DOHH2 (cell line): ENCODE measurements around the gene RIMBP2.

Experiments
- H3F3A ChIP-seq: fragments of 200-600 bp; sonication (generic), shearing (Covaris generic); 2 replicates; pipeline ENCODE4 v1.6.0; 2016; ENCODE audit warnings: antibody characterized with exemption, mild to moderate bottlenecking; ENCODE audit not compliant: control insufficient read depth, insufficient read depth
- H3K27ac ChIP-seq: fragments of 200-600 bp; sonication (generic); 2 replicates; pipeline ENCODE4 v1.5.1; 2014; ENCODE audit warnings: low read depth, mild to moderate bottlenecking, low read length, moderate library complexity
- H3K27me3 ChIP-seq: fragments of 200-600 bp; sonication (generic); 2 replicates; pipeline ENCODE4 v1.6.1; 2014; ENCODE audit warnings: mild to moderate bottlenecking, low read length, mixed read lengths; ENCODE audit not compliant: control insufficient read depth
- H3K36me3 ChIP-seq: fragments of 200-600 bp; sonication (generic); 2 replicates; pipeline ENCODE4 v1.6.1; 2014; ENCODE audit warnings: mild to moderate bottlenecking, low read length, moderate library complexity, mixed read lengths; ENCODE audit not compliant: control insufficient read depth
- H3K4me1 ChIP-seq: fragments of 200-600 bp; sonication (generic); 2 replicates; pipeline ENCODE4 v1.6.1; 2014; ENCODE audit warnings: mild to moderate bottlenecking, low read length, mixed read lengths; ENCODE audit not compliant: control insufficient read depth
- H3K4me2 ChIP-seq: fragments of 200-600 bp; sonication (generic); 2 replicates; pipeline ENCODE4 v1.6.0; 2014; ENCODE audit warnings: mild to moderate bottlenecking, low read length, moderate library complexity
- H3K4me3 ChIP-seq: fragments of 200-600 bp; sonication (generic); 2 replicates; pipeline ENCODE4 v1.5.1; 2014; ENCODE audit warnings: mild to moderate bottlenecking, low read length, mixed read lengths
- H3K79me2 ChIP-seq: fragments of 200-600 bp; sonication (generic); 2 replicates; pipeline ENCODE4 v1.6.1; 2014; ENCODE audit warnings: mild to moderate bottlenecking, low read length, mixed read lengths; ENCODE audit not compliant: control insufficient read depth
- H3K9me2 ChIP-seq: fragments of 200-600 bp; sonication (generic); replicated peaks from 2 replicates; pipeline ENCODE4 v1.6.1; 2014; ENCODE audit warnings: mild to moderate bottlenecking, low read length, mixed read lengths; ENCODE audit not compliant: control insufficient read depth
- H3K9me3 ChIP-seq: fragments of 200-600 bp; sonication (generic); 2 replicates; pipeline ENCODE4 v1.6.1; 2014; ENCODE audit warnings: antibody characterized with exemption, low read length, mixed read lengths; ENCODE audit not compliant: control insufficient read depth, insufficient read depth
- H4K20me1 ChIP-seq: fragments of 200-600 bp; sonication (generic); 2 replicates; pipeline ENCODE4 v1.6.0; 2014; ENCODE audit warnings: low read depth, mild to moderate bottlenecking, antibody characterized with exemption, low read length, moderate library complexity; ENCODE audit not compliant: control insufficient read depth, insufficient read depth
- EZH2phosphoT487 ChIP-seq: fragments of 200-600 bp; sonication (generic); IDR thresholded peaks from 2 replicates; pipeline ENCODE4 v1.6.1; 2017; ENCODE audit warnings: borderline replicate concordance, mild to moderate bottlenecking, antibody characterized with exemption, low read length, moderate library complexity, mixed read lengths
- TF ChIP-seq, protein P1 (sequence below): fragments of 200-600 bp; sonication (generic); IDR thresholded peaks from one replicate; pipeline ENCODE4 v1.5.1; 2014; ENCODE audit warnings: antibody characterized with exemption, mild to moderate bottlenecking, low read depth, low read length; ENCODE audit not compliant: poor library complexity, severe bottlenecking

Gene RIMBP2

DNA sequence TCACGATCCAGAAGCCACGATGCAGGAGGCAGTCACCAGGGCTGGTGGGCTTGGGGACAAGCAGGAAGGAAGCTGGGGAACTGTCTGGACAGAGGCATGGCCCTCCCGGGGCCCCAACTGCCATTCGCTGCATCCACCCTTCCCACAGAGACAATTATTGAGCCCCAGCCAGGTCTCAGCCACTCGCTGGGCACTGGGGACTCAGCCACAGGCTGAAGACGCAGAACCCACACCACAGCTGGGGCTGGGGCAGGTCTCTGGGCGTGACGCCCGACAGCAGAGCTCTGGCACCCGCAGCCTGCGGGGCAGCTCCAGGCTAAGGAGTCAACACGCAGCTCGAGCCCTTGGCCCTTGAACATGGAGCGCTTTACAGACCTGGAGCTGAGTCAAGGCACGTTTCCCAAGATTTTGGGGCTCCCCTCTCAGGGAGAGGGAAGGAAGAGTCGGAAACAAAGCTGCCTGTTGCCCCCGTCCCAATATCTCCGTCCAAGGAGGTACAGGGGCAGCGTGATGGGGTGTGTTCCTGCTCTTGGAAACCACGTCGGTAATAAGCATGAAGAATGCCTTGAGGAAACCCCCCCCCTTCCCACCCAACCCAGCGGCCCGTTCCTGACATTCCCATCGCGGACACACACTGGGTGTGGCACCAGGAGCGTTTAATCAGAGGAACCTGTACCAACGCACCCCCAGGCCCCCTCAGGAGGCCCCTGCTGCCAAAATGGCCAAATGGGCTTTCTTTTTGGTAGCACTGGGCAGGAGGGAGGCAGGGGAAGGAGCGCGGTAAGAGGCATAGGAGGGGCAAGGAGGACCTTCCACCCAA, 6.7 kb downstream of the RIMBP2 start:
- Histone ChIP-seq H3K9me3 (no peaks in the 10 kb centered on the region), H3F3A (no peaks in the 10 kb centered on the region), H3K4me2 (no peak overlapping the region), H3K79me2 (no peaks in the 10 kb centered on the region), H3K4me1 (no peaks in the 10 kb centered on the region), H4K20me1 (no peaks in the 10 kb centered on the region), H3K9me2 (no peaks in the 10 kb centered on the region), H3K27ac (no peak overlapping the region), H3K36me3 (no peaks in the 10 kb centered on the region), H3K4me3 (no peak overlapping the region), H3K27me3 (peaks cover 10% of the 10 kb centered on the region)
- TF ChIP-seq, protein P1, sequence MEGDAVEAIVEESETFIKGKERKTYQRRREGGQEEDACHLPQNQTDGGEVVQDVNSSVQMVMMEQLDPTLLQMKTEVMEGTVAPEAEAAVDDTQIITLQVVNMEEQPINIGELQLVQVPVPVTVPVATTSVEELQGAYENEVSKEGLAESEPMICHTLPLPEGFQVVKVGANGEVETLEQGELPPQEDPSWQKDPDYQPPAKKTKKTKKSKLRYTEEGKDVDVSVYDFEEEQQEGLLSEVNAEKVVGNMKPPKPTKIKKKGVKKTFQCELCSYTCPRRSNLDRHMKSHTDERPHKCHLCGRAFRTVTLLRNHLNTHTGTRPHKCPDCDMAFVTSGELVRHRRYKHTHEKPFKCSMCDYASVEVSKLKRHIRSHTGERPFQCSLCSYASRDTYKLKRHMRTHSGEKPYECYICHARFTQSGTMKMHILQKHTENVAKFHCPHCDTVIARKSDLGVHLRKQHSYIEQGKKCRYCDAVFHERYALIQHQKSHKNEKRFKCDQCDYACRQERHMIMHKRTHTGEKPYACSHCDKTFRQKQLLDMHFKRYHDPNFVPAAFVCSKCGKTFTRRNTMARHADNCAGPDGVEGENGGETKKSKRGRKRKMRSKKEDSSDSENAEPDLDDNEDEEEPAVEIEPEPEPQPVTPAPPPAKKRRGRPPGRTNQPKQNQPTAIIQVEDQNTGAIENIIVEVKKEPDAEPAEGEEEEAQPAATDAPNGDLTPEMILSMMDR = no peak
- TF ChIP-seq EZH2phosphoT487 = no peak

GRCh38 chr12:130708648-130709047, 7.5 kb downstream of the RIMBP2 start:
- Histone ChIP-seq H3K79me2 (no peaks in the 10 kb centered on the region), H3K4me3 (no peak overlapping the region), H3F3A (no peaks in the 10 kb centered on the region), H4K20me1 (no peaks in the 10 kb centered on the region), H3K9me2 (no peaks in the 10 kb centered on the region), H3K4me1 (no peaks in the 10 kb centered on the region), H3K4me2 (no peak overlapping the region), H3K36me3 (no peaks in the 10 kb centered on the region), H3K27ac (no peak overlapping the region), H3K9me3 (no peaks in the 10 kb centered on the region), H3K27me3 (peaks cover 3% of the 10 kb centered on the region)
- TF ChIP-seq, protein P1 = no peak
- no peak for TF ChIP-seq EZH2phosphoT487

GRCh38 chr12:130707571-130707891, 8.6 kb downstream of the RIMBP2 start:
- Histone ChIP-seq H3K79me2 (no peaks in the 10 kb centered on the region), H3K9me2 (no peaks in the 10 kb centered on the region), H3K4me2 (no peak overlapping the region), H3K27ac (no peak overlapping the region), H3K9me3 (no peaks in the 10 kb centered on the region), H3K36me3 (no peaks in the 10 kb centered on the region), H3K4me1 (no peaks in the 10 kb centered on the region), H3K27me3 (no peaks in the 10 kb centered on the region), H3K4me3 (no peak overlapping the region), H4K20me1 (no peaks in the 10 kb centered on the region), H3F3A (no peaks in the 10 kb centered on the region)
- TF ChIP-seq, protein P1 = no peak
- TF ChIP-seq EZH2phosphoT487 = no peak
